ENCODE results near the gene SLC51B. TPM values are rescaled to one million over a fixed set of nuclear protein-coding genes. Genes with fewer than 3 reads are reported as not detected.

SLC51B gene
- total RNA-seq, 1 donor from 2014 or later: not detected

- H3K27me3 ChIP-seq (ENCODE audit: low read depth): peaks cover 22% of the 10 kb centered on the region
- no peaks in the 10 kb centered on the region for H3K9me3 ChIP-seq (replicated peaks)
- no peak for DNase-seq
- intact Hi-C loops (cut with micrococcal nuclease): no loop called here
- TF ChIP-seq CTCF (IDR thresholded peaks at IDR 0.05; ENCODE audit: borderline replicate concordance): no peak
- H3K36me3 ChIP-seq: no peaks in the 10 kb centered on the region
- H3K4me3 ChIP-seq: peak within 1 kb of the TSS; percentile 57
- peak within 1 kb of the TSS; percentile 90 for H3K27ac ChIP-seq (replicated peaks)
- H3K4me1 ChIP-seq: peaks cover 72% of the 10 kb centered on the region
Measured at GRCh38 chr15:65076486-65077290, 31.5 kb downstream of the SLC51B start, which contains the start of gene KBTBD13. Gene KBTBD13, plus strand, starts transcription at chr15:65076746. Its CDS starts 70 bp downstream, at chr15:65076816.

- Histone ChIP-seq H3K27me3 (ENCODE audit: low read depth) (peaks cover 23% of the 10 kb centered on the region), H3K4me1 (peaks cover 72% of the 10 kb centered on the region), H3K36me3 (no peaks in the 10 kb centered on the region), H3K27ac (replicated peaks) (peak overlapping the region; percentile 90), H3K4me3 (peak overlapping the region; percentile 57), H3K9me3 (replicated peaks) (no peaks in the 10 kb centered on the region)
- no peak for TF ChIP-seq CTCF (IDR thresholded peaks at IDR 0.05; ENCODE audit: borderline replicate concordance)
- intact Hi-C loops (cut with micrococcal nuclease): no loop called here
- no peak for DNase-seq
Measured at GRCh38 chr15:65077291-65077980, 32.2 kb downstream of the SLC51B start.

GRCh38 chr15:65077981-65078352 is 32.8 kb downstream of the SLC51B start:
- peak overlapping the region; percentile 90 for H3K27ac ChIP-seq (replicated peaks)
- no peaks in the 10 kb centered on the region for H3K36me3 ChIP-seq
- peak; percentile 72 for DNase-seq
- H3K27me3 ChIP-seq (ENCODE audit: low read depth): peaks cover 23% of the 10 kb centered on the region
- H3K9me3 ChIP-seq (replicated peaks): no peaks in the 10 kb centered on the region
- H3K4me3 ChIP-seq: peak overlapping the region; percentile 57
- TF ChIP-seq CTCF (IDR thresholded peaks at IDR 0.05; ENCODE audit: borderline replicate concordance): peak; percentile 72
- intact Hi-C loops (cut with micrococcal nuclease): no loop called here
- peaks cover 73% of the 10 kb centered on the region for H3K4me1 ChIP-seq

- H3K4me3 ChIP-seq: no peak overlapping the region
- intact Hi-C loops (cut with micrococcal nuclease): no loop called here
- TF ChIP-seq CTCF (IDR thresholded peaks at IDR 0.05; ENCODE audit: borderline replicate concordance): no peak
- H3K36me3 ChIP-seq: no peaks in the 10 kb centered on the region
- H3K4me1 ChIP-seq: peaks cover 83% of the 10 kb centered on the region
- DNase-seq: no peak
- peaks cover 23% of the 10 kb centered on the region for H3K27me3 ChIP-seq (ENCODE audit: low read depth)
- H3K27ac ChIP-seq (replicated peaks): peak overlapping the region; percentile 90
- H3K9me3 ChIP-seq (replicated peaks): no peaks in the 10 kb centered on the region
Measured at GRCh38 chr15:65079580-65079979, 34.4 kb downstream of the SLC51B start.

- H3K4me3 ChIP-seq: no peak overlapping the region
- TF ChIP-seq CTCF (IDR thresholded peaks at IDR 0.05; ENCODE audit: borderline replicate concordance): no peak
- no peaks in the 10 kb centered on the region for H3K9me3 ChIP-seq (replicated peaks)
- DNase-seq: no peak
- peaks cover 23% of the 10 kb centered on the region for H3K27me3 ChIP-seq (ENCODE audit: low read depth)
- peaks cover 96% of the 10 kb centered on the region for H3K4me1 ChIP-seq
- no peaks in the 10 kb centered on the region for H3K36me3 ChIP-seq
- H3K27ac ChIP-seq (replicated peaks): peak overlapping the region; percentile 90
- intact Hi-C loops (cut with micrococcal nuclease): no loop called here
Measured at GRCh38 chr15:65081270-65081669, 36.1 kb downstream of the SLC51B start.
